DND-41 (cell line): ENCODE results near the gene GET4.
"Not testable (repeated sequence)": the region's sequence is repeated elsewhere in the genome, so short reads cannot be mapped to it uniquely, and the experiment has no call there.

Experiments used
- CTCF ChIP-seq: IDR thresholded peaks from 2 replicates; pipeline ENCODE4 v1.5.1; 2012; ENCODE audit warnings: borderline replicate concordance, low read length, moderate library complexity, mild to moderate bottlenecking; ENCODE audit not compliant: poor library complexity, severe bottlenecking; ENCODE audit errors: extremely low read depth
- EZH2 ChIP-seq: IDR thresholded peaks from 3 replicates; pipeline ENCODE4 v1.6.1; 2012; ENCODE audit warnings: borderline replicate concordance, low read depth, mild to moderate bottlenecking, moderate library complexity, low read length, inconsistent platforms; ENCODE audit not compliant: severe bottlenecking

- TF ChIP-seq CTCF, EZH2: not testable (repeated sequence)
These were observed 67.4 kb downstream of the GET4 start for GRCh38 chr7:943793-944192.
